Dermis blood vessel endothelial cell (primary cell): Measurements from ENCODE around the gene CLNS1A. TPM values are rescaled to one million over a fixed set of nuclear protein-coding genes. Genes with fewer than 3 reads are reported as not detected.
A peak's percentile ranks its signal among the peaks of the same experiment; 100 is the strongest.
"Not testable (repeated sequence)": the region's sequence is repeated elsewhere in the genome, so short reads cannot be mapped to it uniquely, and the experiment has no call there.

Source experiments
- DNase-seq: peaks from one replicate; pipeline ENCODE4 v3.0.0; 2010
- total RNA-seq: library from RNA; depleted of rRNA; stranded (reverse); fragments of >200 nt; gene quantifications from 2 replicates; pipeline ENCODE4 v1.2.3, GENCODE V29; 2014

CLNS1A gene
- total RNA-seq, 1 donor from 2014 or later, result 128 TPM

- DNase-seq, result no peak
Observed at GRCh38 chr11:77617892-77618291, 19.7 kb downstream of the CLNS1A start.

GRCh38 chr11:77611921-77612320 is 25.7 kb downstream of the CLNS1A start:
- DNase-seq, result no peak

- DNase-seq, result peak; percentile 54
Observed at GRCh38 chr11:77609234-77609633, 28.4 kb downstream of the CLNS1A start.

GRCh38 chr11:77604281-77604680 is 33.3 kb downstream of the CLNS1A start:
- no peak for DNase-seq

- peak; percentile 72 for DNase-seq
Observed at GRCh38 chr11:77602381-77603088, 35.1 kb downstream of the CLNS1A start.

GRCh38 chr11:77598195-77598594 is 39.4 kb downstream of the CLNS1A start:
- no peak for DNase-seq

- DNase-seq, result no peak
Observed at GRCh38 chr11:77596626-77597025, 41.0 kb downstream of the CLNS1A start.

GRCh38 chr11:77593883-77594282 is 43.7 kb downstream of the CLNS1A start:
- DNase-seq, result no peak

- DNase-seq, result no peak
Observed at GRCh38 chr11:77592727-77593126, 44.9 kb downstream of the CLNS1A start.

GRCh38 chr11:77590194-77590782 is 47.3 kb downstream of the CLNS1A start:
- DNase-seq, result peak; percentile 37

GRCh38 chr11:77589521-77590193 is 47.9 kb downstream of the CLNS1A start, which contains the start of gene AQP11:
TSS of gene AQP11 (plus strand) at chr11:77589953. CDS start at chr11:77589993, 40 bp downstream.
- DNase-seq, result peak; percentile 84

GRCh38 chr11:77589181-77589520 is 48.4 kb downstream of the CLNS1A start:
- no peak for DNase-seq

- DNase-seq, result peak; percentile 13
Observed at GRCh38 chr11:77580712-77581337, 56.8 kb downstream of the CLNS1A start.

- DNase-seq, result not testable (repeated sequence)
Observed at GRCh38 chr11:77575428-77575827, 62.2 kb downstream of the CLNS1A start.

GRCh38 chr11:77570896-77571295 is 66.7 kb downstream of the CLNS1A start:
- DNase-seq, result not testable (repeated sequence)

GRCh38 chr11:77569676-77570070 is 67.9 kb downstream of the CLNS1A start:
- DNase-seq, result no peak

- DNase-seq, result no peak
Observed at GRCh38 chr11:77568916-77569675, 68.5 kb downstream of the CLNS1A start.

- no peak for DNase-seq
Observed at GRCh38 chr11:77568306-77568705, 69.3 kb downstream of the CLNS1A start.
